IPS-20b (cell line): ENCODE data around the gene VDAC2.
A peak's percentile ranks its signal among the peaks of the same experiment; 100 is the strongest.
"Not testable (repeated sequence)": the region's sequence is repeated elsewhere in the genome, so short reads cannot be mapped to it uniquely, and the experiment has no call there.

Source experiments
- H3K27ac ChIP-seq: one replicate; pipeline ENCODE4 v1.5.1; 2013; ENCODE audit warnings: low read length
- H3K27me3 ChIP-seq: 2 replicates; pipeline ENCODE4 v1.6.1; 2013; ENCODE audit warnings: mild to moderate bottlenecking, low read length, inconsistent platforms; ENCODE audit not compliant: insufficient read depth
- H3K36me3 ChIP-seq: 2 replicates; pipeline ENCODE4 v1.6.1; 2013; ENCODE audit warnings: low read depth, mild to moderate bottlenecking, inconsistent platforms, low read length, moderate library complexity; ENCODE audit not compliant: insufficient read depth
- H3K4me1 ChIP-seq: 2 replicates; pipeline ENCODE4 v1.6.1; 2013; ENCODE audit warnings: mild to moderate bottlenecking, control low read depth, inconsistent platforms, low read length, moderate library complexity; ENCODE audit not compliant: insufficient read depth
- H3K4me3 ChIP-seq: 2 replicates; pipeline ENCODE4 v1.5.1; 2013; ENCODE audit warnings: mild to moderate bottlenecking, low read length, inconsistent platforms
- H3K9ac ChIP-seq: 2 replicates; pipeline ENCODE4 v1.6.1; 2013; ENCODE audit warnings: low read depth, mild to moderate bottlenecking, inconsistent platforms, low read length, moderate library complexity
- H3K9me3 ChIP-seq: 2 replicates; pipeline ENCODE4 v1.6.1; 2013; ENCODE audit warnings: mild to moderate bottlenecking, low read depth, low read length, inconsistent platforms; ENCODE audit not compliant: insufficient read depth

Gene VDAC2

GRCh38 chr10:75212343-75212742, 1.7 kb downstream of the VDAC2 start:
- Histone ChIP-seq H3K9me3 (no peaks in the 10 kb centered on the region), H3K4me1 (peaks cover 4% of the 10 kb centered on the region), H3K27me3 (no peaks in the 10 kb centered on the region), H3K27ac (no peak overlapping the region), H3K9ac (peak overlapping the region; percentile 95; the same call in 1 of the 2 replicates), H3K4me3 (peak overlapping the region; percentile 95), H3K36me3 (peaks cover 55% of the 10 kb centered on the region)

GRCh38 chr10:75220274-75220673, 9.7 kb downstream of the VDAC2 start:
- Histone ChIP-seq H3K4me1 (peaks cover 22% of the 10 kb centered on the region), H3K27me3 (no peaks in the 10 kb centered on the region), H3K36me3 (peaks cover 95% of the 10 kb centered on the region), H3K9me3 (no peaks in the 10 kb centered on the region), H3K27ac (no peak overlapping the region), H3K4me3 (no peak overlapping the region), H3K9ac (no peak overlapping the region)

- peaks cover 95% of the 10 kb centered on the region for H3K36me3 ChIP-seq
- peaks cover 30% of the 10 kb centered on the region for H3K4me1 ChIP-seq
- H3K9me3 ChIP-seq, H3K27ac ChIP-seq, H3K9ac ChIP-seq, H3K4me3 ChIP-seq, H3K27me3 ChIP-seq: not testable (repeated sequence)
Measured at GRCh38 chr10:75221492-75221891, 10.9 kb downstream of the VDAC2 start.

GRCh38 chr10:75223507-75223906, 12.9 kb downstream of the VDAC2 start:
- peak overlapping the region; percentile 47; the same call in 1 of the 2 replicates for H3K9ac ChIP-seq
- H3K9me3 ChIP-seq, result no peaks in the 10 kb centered on the region
- H3K4me1 ChIP-seq, result peaks cover 38% of the 10 kb centered on the region
- no peaks in the 10 kb centered on the region for H3K27me3 ChIP-seq
- H3K27ac ChIP-seq, result peak overlapping the region; percentile 50
- peak overlapping the region; percentile 44 for H3K4me3 ChIP-seq
- peaks cover 90% of the 10 kb centered on the region for H3K36me3 ChIP-seq

- H3K4me1 ChIP-seq, result peaks cover 38% of the 10 kb centered on the region
Measured at GRCh38 chr10:75226095-75226494, 15.5 kb downstream of the VDAC2 start.

GRCh38 chr10:75226656-75227055, 16.1 kb downstream of the VDAC2 start:
- H3K4me1 ChIP-seq, result peaks cover 38% of the 10 kb centered on the region
- no peaks in the 10 kb centered on the region for H3K9me3 ChIP-seq
- peak overlapping the region; percentile 30 for H3K27ac ChIP-seq
- H3K27me3 ChIP-seq, result no peaks in the 10 kb centered on the region
- peak overlapping the region; percentile 24; the same call in 1 of the 2 replicates for H3K4me3 ChIP-seq
- peaks cover 94% of the 10 kb centered on the region for H3K36me3 ChIP-seq
- H3K9ac ChIP-seq, result peak overlapping the region; percentile 40; the same call in 1 of the 2 replicates

More at GRCh38 chr10:75226095-75226494, 15.5 kb downstream of the VDAC2 start:
- H3K9me3 ChIP-seq, result no peaks in the 10 kb centered on the region
- peak overlapping the region; percentile 24; the same call in 1 of the 2 replicates for H3K4me3 ChIP-seq
- no peaks in the 10 kb centered on the region for H3K27me3 ChIP-seq
- peaks cover 94% of the 10 kb centered on the region for H3K36me3 ChIP-seq
- peak overlapping the region; percentile 30 for H3K27ac ChIP-seq
- H3K9ac ChIP-seq, result peak overlapping the region; percentile 40; the same call in 1 of the 2 replicates

GRCh38 chr10:75228278-75228677, 17.7 kb downstream of the VDAC2 start:
- Histone ChIP-seq H3K9me3 (no peaks in the 10 kb centered on the region), H3K9ac (no peak overlapping the region), H3K4me1 (peaks cover 37% of the 10 kb centered on the region), H3K27ac (no peak overlapping the region), H3K4me3 (no peak overlapping the region), H3K27me3 (no peaks in the 10 kb centered on the region), H3K36me3 (peaks cover 94% of the 10 kb centered on the region)

- H3K4me3 ChIP-seq, result no peak overlapping the region
- no peak overlapping the region for H3K27ac ChIP-seq
- peaks cover 91% of the 10 kb centered on the region for H3K36me3 ChIP-seq
- peaks cover 36% of the 10 kb centered on the region for H3K4me1 ChIP-seq
- no peaks in the 10 kb centered on the region for H3K27me3 ChIP-seq
- no peaks in the 10 kb centered on the region for H3K9me3 ChIP-seq
- H3K9ac ChIP-seq, result no peak overlapping the region
Measured at GRCh38 chr10:75228834-75229233, 18.2 kb downstream of the VDAC2 start.

GRCh38 chr10:75229971-75230370, 19.4 kb downstream of the VDAC2 start:
- H3K9ac ChIP-seq, result no peak overlapping the region
- no peaks in the 10 kb centered on the region for H3K27me3 ChIP-seq
- H3K27ac ChIP-seq, result no peak overlapping the region
- H3K9me3 ChIP-seq, result no peaks in the 10 kb centered on the region
- peaks cover 24% of the 10 kb centered on the region for H3K4me1 ChIP-seq
- H3K36me3 ChIP-seq, result peaks cover 80% of the 10 kb centered on the region
- H3K4me3 ChIP-seq, result no peak overlapping the region

- H3K9me3 ChIP-seq, result no peaks in the 10 kb centered on the region
- H3K36me3 ChIP-seq, result peaks cover 74% of the 10 kb centered on the region
- H3K4me1 ChIP-seq, result peaks cover 19% of the 10 kb centered on the region
- H3K27ac ChIP-seq, result no peak overlapping the region
- H3K4me3 ChIP-seq, result no peak overlapping the region
- no peak overlapping the region for H3K9ac ChIP-seq
- H3K27me3 ChIP-seq, result no peaks in the 10 kb centered on the region
Measured at GRCh38 chr10:75230600-75231038, 20.0 kb downstream of the VDAC2 start.

GRCh38 chr10:75231672-75232581, 21.3 kb downstream of the VDAC2 start:
- Histone ChIP-seq H3K36me3 (peaks cover 61% of the 10 kb centered on the region), H3K4me3 (no peak overlapping the region), H3K27ac (no peak overlapping the region), H3K4me1 (peaks cover 8% of the 10 kb centered on the region; the same call in 1 of the 2 replicates), H3K27me3 (no peaks in the 10 kb centered on the region), H3K9me3 (no peaks in the 10 kb centered on the region), H3K9ac (no peak overlapping the region)
